ENCODE results near the gene SLC35F6.
"Not testable (repeated sequence)": the region's sequence is repeated elsewhere in the genome, so short reads cannot be mapped to it uniquely, and the experiment has no call there.

The SLC35F6 gene

DNA sequence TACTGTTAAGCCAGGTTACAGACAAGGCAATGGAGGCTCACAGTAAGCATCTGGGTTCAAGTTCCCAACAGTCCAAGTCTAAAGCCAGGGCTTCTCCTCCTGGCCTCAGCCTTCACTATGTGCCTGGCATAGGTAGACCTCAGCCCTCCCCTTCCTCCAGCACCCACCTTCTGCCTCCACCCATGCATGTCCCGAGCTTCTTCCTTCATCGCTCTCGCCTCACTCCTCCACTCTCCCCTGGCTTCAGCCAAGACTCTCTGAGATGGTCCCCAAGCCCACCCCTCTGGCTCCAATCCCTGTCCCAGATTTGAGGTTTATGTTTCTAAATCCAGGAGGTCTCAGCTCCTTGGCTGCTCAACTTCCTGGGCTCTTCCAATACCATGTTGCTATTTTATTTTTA is 48.6 kb downstream of the SLC35F6 start:
- no peak for DNase-seq (ENCODE audit: low read depth)
- peaks cover 2% of the 10 kb centered on the region for H3K4me1 ChIP-seq (ENCODE audit: control insufficient read depth, insufficient read depth, low read length)
- no peak overlapping the region for H3K4me3 ChIP-seq (ENCODE audit: low read length)
- H3K27me3 ChIP-seq (replicated peaks; ENCODE audit: control insufficient read depth, insufficient read depth, low read length), result peaks cover 23% of the 10 kb centered on the region
- no peaks in the 10 kb centered on the region for H3K36me3 ChIP-seq (ENCODE audit: control insufficient read depth, insufficient read depth, low read length, severe bottlenecking)
- no peak overlapping the region for H3K9ac ChIP-seq (ENCODE audit: low read length)
- no peaks in the 10 kb centered on the region for H3K9me3 ChIP-seq (ENCODE audit: control insufficient read depth, low read length)

DNA sequence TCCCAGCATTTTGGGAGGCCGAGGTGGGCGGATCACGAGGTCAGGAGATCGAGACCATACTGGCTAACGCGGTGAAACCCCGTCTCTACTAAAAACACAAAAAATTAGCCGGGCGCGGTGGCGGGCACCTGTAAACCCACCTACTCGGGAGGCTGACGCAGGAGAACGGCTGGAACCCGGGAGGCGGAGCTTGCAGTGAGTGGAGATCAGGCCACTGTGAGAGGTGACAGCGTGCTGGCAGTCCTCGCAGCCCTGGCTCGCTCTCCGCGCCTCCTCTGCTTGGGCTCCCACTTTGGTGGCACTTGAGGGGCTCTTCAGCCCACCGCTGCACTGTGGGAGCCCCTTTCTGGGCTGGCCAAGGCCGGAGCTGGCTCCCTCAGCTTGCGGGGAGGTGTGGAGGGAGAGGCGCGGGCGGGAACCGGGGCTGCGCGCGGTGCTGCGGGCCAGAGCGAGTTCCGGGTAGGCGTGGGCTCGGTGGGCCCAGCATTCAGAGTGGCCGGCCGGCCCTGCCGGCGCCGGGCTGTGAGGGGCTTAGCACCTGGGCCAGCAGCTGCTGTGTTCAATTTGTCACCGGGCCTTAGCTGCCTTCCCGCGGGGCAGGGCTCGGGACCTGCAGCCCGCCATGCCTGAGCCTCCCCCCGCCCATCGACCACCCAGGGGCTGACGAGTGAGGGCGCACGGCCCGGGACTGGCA is 50.1 kb downstream of the SLC35F6 start:
- H3K9ac ChIP-seq (ENCODE audit: low read length); DNase-seq (ENCODE audit: low read depth); H3K9me3 ChIP-seq (ENCODE audit: control insufficient read depth, low read length); H3K4me1 ChIP-seq (ENCODE audit: control insufficient read depth, insufficient read depth, low read length); H3K36me3 ChIP-seq (ENCODE audit: control insufficient read depth, insufficient read depth, low read length, severe bottlenecking); H3K4me3 ChIP-seq (ENCODE audit: low read length): not testable (repeated sequence)
- H3K27me3 ChIP-seq (replicated peaks; ENCODE audit: control insufficient read depth, insufficient read depth, low read length), result peaks cover 37% of the 10 kb centered on the region

DNA sequence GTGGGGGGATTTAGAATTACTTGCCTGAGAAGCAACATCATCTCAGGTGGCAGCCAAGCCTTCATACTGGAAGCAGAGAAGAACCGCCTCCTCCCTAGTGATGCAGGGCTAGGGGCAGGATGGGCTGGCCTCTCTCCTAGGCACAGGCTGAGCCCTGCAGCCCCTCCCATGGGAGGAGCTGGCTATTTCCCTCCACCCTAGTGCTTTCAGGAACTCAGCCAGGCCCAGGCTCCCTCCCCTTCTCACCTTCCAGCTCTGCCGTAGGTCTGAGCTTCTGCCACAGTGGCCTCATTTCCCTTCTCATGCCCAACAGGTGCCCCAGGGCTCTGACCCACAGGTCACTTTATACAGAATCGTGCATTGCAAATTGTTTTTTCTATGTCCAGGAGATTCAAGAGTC is 52.8 kb downstream of the SLC35F6 start:
- Histone ChIP-seq H3K4me3 (ENCODE audit: low read length) (no peak overlapping the region), H3K9me3 (ENCODE audit: control insufficient read depth, low read length) (no peaks in the 10 kb centered on the region), H3K4me1 (ENCODE audit: control insufficient read depth, insufficient read depth, low read length) (no peaks in the 10 kb centered on the region), H3K27me3 (replicated peaks; ENCODE audit: control insufficient read depth, insufficient read depth, low read length) (peaks cover 44% of the 10 kb centered on the region), H3K9ac (ENCODE audit: low read length) (no peak overlapping the region), H3K36me3 (ENCODE audit: control insufficient read depth, insufficient read depth, low read length, severe bottlenecking) (no peaks in the 10 kb centered on the region)
- no peak for DNase-seq (ENCODE audit: low read depth)

DNA sequence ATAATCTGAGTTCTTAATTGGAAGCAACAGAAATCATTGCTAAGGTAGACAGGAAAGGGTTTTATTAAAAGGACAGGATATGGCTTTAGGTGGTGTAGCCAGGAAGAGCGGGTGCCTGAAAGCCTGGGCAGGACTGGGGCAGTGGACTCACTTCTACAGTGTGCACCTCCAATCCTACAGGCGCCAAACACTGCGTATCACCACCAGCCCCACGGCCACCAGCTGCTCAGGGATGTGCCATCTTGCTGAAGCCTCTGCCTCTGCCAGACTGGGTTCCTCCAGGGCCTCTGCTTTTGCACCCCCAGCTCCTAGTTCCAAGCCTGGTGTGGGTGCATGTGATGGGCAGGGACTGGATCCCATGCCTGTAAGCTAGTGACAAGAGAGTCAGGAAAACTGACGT is 54.2 kb downstream of the SLC35F6 start:
- Histone ChIP-seq H3K4me1 (ENCODE audit: control insufficient read depth, insufficient read depth, low read length) (no peaks in the 10 kb centered on the region), H3K27me3 (replicated peaks; ENCODE audit: control insufficient read depth, insufficient read depth, low read length) (peaks cover 40% of the 10 kb centered on the region), H3K36me3 (ENCODE audit: control insufficient read depth, insufficient read depth, low read length, severe bottlenecking) (no peaks in the 10 kb centered on the region), H3K9me3 (ENCODE audit: control insufficient read depth, low read length) (no peaks in the 10 kb centered on the region), H3K4me3 (ENCODE audit: low read length) (no peak overlapping the region), H3K9ac (ENCODE audit: low read length) (no peak overlapping the region)
- no peak for DNase-seq (ENCODE audit: low read depth)

DNA sequence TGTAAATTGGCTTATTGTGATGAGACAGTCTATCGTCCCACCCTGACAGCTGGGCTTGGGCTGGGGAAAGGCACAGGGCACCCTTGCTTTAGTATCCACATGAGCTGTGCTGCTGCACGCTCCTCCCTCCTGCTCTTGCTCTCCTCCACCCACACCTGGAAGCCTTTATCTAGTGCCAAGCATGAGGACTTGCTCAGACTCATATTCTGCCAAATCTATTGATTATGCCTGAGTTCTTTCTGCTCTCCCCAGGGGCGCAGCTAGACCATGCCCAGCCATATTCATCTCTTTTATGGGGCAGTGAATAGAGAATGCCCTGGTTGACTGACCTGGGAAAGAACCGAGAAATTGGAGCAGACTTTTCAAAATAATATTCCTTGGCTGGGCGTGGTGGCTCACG is 54.9 kb downstream of the SLC35F6 start:
- no peak for DNase-seq (ENCODE audit: low read depth)
- peaks cover 40% of the 10 kb centered on the region for H3K27me3 ChIP-seq (replicated peaks; ENCODE audit: control insufficient read depth, insufficient read depth, low read length)
- no peaks in the 10 kb centered on the region for H3K36me3 ChIP-seq (ENCODE audit: control insufficient read depth, insufficient read depth, low read length, severe bottlenecking)
- H3K4me1 ChIP-seq (ENCODE audit: control insufficient read depth, insufficient read depth, low read length), result no peaks in the 10 kb centered on the region
- H3K9ac ChIP-seq (ENCODE audit: low read length), result no peak overlapping the region
- H3K9me3 ChIP-seq (ENCODE audit: control insufficient read depth, low read length), result no peaks in the 10 kb centered on the region
- no peak overlapping the region for H3K4me3 ChIP-seq (ENCODE audit: low read length)

DNA sequence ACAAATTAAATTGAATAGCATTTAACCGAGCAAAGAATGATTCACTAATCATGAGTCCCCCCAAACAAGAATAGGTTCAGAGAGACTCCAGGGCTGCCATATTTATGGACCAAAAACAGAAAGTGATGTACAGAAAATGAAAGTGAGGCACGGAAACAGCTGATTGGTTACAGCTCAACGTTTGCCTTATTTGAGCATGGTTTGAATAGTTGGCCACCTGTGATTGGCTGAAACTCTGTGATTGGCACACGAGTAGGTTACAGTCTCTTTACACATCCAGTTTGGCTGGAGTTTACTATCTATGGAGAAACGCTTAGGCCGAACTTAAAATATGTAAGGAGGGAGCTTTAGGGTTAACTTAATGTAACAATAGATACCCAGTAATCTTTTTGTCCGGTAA is 56.8 kb downstream of the SLC35F6 start:
- DNase-seq (ENCODE audit: low read depth), result no peak
- H3K9ac ChIP-seq (ENCODE audit: low read length), result no peak overlapping the region

DNA sequence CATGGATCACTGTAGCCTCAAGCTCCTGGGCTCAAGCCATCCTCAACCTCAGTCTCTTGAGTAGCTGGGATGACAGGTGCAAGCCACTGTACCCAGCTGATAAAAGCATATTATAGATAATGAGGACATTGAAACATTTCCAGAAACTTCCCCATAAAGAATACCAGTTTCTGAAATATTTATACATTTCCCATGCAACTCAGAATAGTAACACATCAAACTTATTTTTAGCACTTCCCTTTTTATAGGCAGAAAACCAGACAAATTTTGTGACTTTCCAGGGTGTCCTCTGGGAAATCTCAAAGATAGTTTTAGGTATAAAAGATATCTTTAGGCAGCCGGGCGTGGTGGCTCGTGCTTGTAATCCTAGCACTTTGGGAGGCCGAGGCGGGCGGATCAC is 58.8 kb downstream of the SLC35F6 start:
- H3K9me3 ChIP-seq (ENCODE audit: control insufficient read depth, low read length), result no peaks in the 10 kb centered on the region
- H3K27me3 ChIP-seq (replicated peaks; ENCODE audit: control insufficient read depth, insufficient read depth, low read length), result peaks cover 30% of the 10 kb centered on the region
- no peaks in the 10 kb centered on the region for H3K4me1 ChIP-seq (ENCODE audit: control insufficient read depth, insufficient read depth, low read length)
- H3K36me3 ChIP-seq (ENCODE audit: control insufficient read depth, insufficient read depth, low read length, severe bottlenecking), result no peaks in the 10 kb centered on the region
- no peak for DNase-seq (ENCODE audit: low read depth)
- H3K9ac ChIP-seq (ENCODE audit: low read length), result no peak overlapping the region
- H3K4me3 ChIP-seq (ENCODE audit: low read length), result no peak overlapping the region

More for the DNA sequence above, 56.8 kb downstream of the SLC35F6 start:
- no peaks in the 10 kb centered on the region for H3K36me3 ChIP-seq (ENCODE audit: control insufficient read depth, insufficient read depth, low read length, severe bottlenecking)
- no peaks in the 10 kb centered on the region for H3K4me1 ChIP-seq (ENCODE audit: control insufficient read depth, insufficient read depth, low read length)
- no peak overlapping the region for H3K4me3 ChIP-seq (ENCODE audit: low read length)
- peaks cover 40% of the 10 kb centered on the region for H3K27me3 ChIP-seq (replicated peaks; ENCODE audit: control insufficient read depth, insufficient read depth, low read length)
- H3K9me3 ChIP-seq (ENCODE audit: control insufficient read depth, low read length), result no peaks in the 10 kb centered on the region

Data from adipocyte (in vitro differentiated cells).